Uterus (tissue), 4 donors: Measurements from ENCODE around the gene SSTR3. TPM values are rescaled to one million over a fixed set of nuclear protein-coding genes. Genes with fewer than 3 reads are reported as not detected.
A peak's percentile ranks its signal among the peaks of the same experiment; 100 is the strongest.

Source experiments
- DNase-seq, 2 donors: peaks; one replicate each; pipeline ENCODE4 v3.0.0-alpha.2; 2019 to 2020
- H3K27ac ChIP-seq, 2 donors: fragments of 200-600 bp; sonication (generic); 1 replicate in 1 of 2; 2 replicates in 1 of 2; pipeline ENCODE4 v1.5.1; 2016 to 2018
- H3K27me3 ChIP-seq, 2 donors: fragments of 200-600 bp; sonication (generic); one replicate each; pipeline ENCODE4 v1.5.1; 2018 to 2019; ENCODE audit warnings: control low read depth in 1 of 2
- H3K36me3 ChIP-seq, 2 donors: fragments of 200-600 bp; sonication (generic); one replicate each; pipeline ENCODE4 v1.5.1; 2019; ENCODE audit warnings: control low read depth in 1 of 2
- H3K4me1 ChIP-seq, 2 donors: fragments of 200-600 bp; sonication (generic); one replicate each; pipeline ENCODE4 v1.5.1; 2018 to 2019; ENCODE audit warnings: control low read depth in 1 of 2
- H3K4me3 ChIP-seq, 2 donors: fragments of 200-600 bp; sonication (generic); 1 replicate in 1 of 2; 2 replicates in 1 of 2; pipeline ENCODE4 v1.5.1; 2018 to 2019; ENCODE audit warnings: mild to moderate bottlenecking in 1 of 2
- H3K9me3 ChIP-seq, 2 donors: fragments of 200-600 bp; sonication (generic); one replicate each; pipeline ENCODE4 v1.5.1; 2019; ENCODE audit warnings: control low read depth in 1 of 2
- POLR2A ChIP-seq, 2 donors: fragments of 450-650 bp; IDR thresholded peaks; one replicate each; pipeline ENCODE4 v1.6.1; 2016; ENCODE audit warnings: antibody characterized with exemption in 2 of 2, mild to moderate bottlenecking in 1 of 2, moderate library complexity in 1 of 2
- intact Hi-C: fragments of 100-400 bp; cut with DNase I; formaldehyde crosslinking; loops from one replicate; pipeline ENCODE4 v1.15.1; 2023; ENCODE audit warnings: low total_unique reads
- total RNA-seq, 4 donors: library from RNA; depleted of rRNA in 3 of 4; stranded (reverse); fragments of >200 nt in 3 of 4; gene quantifications; one replicate each; pipeline versions ENCODE4 v1.1.0 to v1.2.4, GENCODE V29; 2014 to 2023
- TF ChIP-seq, protein P1 (sequence below), 4 experiments: fragments of 200-600 bp in 2 of 4; fragments of 450-650 bp in 2 of 4; sonication (generic) in 2 of 4; IDR thresholded peaks; one replicate each; pipeline ENCODE4 v1.5.1; 2016 to 2019; ENCODE audit warnings: antibody characterized with exemption in 4 of 4, mild to moderate bottlenecking in 2 of 4, moderate library complexity in 1 of 4
- donor health status: DM: yes; HTN: yes; CAD: no.

Gene SSTR3
- total RNA-seq, 4 donors from 2014 or later: under 0.01 to 5.8 (median 3.1) TPM; not detected in 1

DNA sequence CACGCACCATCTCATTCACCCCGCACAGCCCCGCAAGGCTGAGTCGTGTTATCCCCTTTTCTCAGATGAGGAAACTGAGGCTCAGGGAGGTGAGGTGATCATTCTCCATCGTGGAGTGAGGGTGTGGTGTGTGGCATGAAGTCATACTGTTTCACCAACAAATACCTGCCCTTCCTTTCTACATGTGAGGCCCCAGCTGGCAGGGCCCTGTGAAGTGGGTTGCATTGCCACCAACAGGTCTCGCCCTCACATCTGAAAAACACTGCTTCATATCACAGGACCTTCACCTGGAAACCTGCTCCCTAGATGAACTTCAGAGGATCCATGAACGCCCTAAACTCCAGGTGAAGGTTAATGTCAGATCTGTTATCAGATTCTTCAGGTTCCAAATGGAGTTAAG lies 4.3 kb downstream of the SSTR3 start:
- no peak overlapping the region for H3K4me3 ChIP-seq
- H3K9me3 ChIP-seq: no peaks in the 10 kb centered on the region
- DNase-seq: no peak
- intact Hi-C loops: no loop called here
- H3K4me1 ChIP-seq: no peaks in the 10 kb centered on the region
- no peak overlapping the region for H3K27ac ChIP-seq
- H3K36me3 ChIP-seq: no peaks in the 10 kb centered on the region
- no peaks in the 10 kb centered on the region for H3K27me3 ChIP-seq
- no peak for TF ChIP-seq POLR2A (IDR thresholded peaks at IDR 0.05)
- TF ChIP-seq, protein P1, sequence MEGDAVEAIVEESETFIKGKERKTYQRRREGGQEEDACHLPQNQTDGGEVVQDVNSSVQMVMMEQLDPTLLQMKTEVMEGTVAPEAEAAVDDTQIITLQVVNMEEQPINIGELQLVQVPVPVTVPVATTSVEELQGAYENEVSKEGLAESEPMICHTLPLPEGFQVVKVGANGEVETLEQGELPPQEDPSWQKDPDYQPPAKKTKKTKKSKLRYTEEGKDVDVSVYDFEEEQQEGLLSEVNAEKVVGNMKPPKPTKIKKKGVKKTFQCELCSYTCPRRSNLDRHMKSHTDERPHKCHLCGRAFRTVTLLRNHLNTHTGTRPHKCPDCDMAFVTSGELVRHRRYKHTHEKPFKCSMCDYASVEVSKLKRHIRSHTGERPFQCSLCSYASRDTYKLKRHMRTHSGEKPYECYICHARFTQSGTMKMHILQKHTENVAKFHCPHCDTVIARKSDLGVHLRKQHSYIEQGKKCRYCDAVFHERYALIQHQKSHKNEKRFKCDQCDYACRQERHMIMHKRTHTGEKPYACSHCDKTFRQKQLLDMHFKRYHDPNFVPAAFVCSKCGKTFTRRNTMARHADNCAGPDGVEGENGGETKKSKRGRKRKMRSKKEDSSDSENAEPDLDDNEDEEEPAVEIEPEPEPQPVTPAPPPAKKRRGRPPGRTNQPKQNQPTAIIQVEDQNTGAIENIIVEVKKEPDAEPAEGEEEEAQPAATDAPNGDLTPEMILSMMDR (IDR thresholded peaks at IDR 0.05): no peak

DNA sequence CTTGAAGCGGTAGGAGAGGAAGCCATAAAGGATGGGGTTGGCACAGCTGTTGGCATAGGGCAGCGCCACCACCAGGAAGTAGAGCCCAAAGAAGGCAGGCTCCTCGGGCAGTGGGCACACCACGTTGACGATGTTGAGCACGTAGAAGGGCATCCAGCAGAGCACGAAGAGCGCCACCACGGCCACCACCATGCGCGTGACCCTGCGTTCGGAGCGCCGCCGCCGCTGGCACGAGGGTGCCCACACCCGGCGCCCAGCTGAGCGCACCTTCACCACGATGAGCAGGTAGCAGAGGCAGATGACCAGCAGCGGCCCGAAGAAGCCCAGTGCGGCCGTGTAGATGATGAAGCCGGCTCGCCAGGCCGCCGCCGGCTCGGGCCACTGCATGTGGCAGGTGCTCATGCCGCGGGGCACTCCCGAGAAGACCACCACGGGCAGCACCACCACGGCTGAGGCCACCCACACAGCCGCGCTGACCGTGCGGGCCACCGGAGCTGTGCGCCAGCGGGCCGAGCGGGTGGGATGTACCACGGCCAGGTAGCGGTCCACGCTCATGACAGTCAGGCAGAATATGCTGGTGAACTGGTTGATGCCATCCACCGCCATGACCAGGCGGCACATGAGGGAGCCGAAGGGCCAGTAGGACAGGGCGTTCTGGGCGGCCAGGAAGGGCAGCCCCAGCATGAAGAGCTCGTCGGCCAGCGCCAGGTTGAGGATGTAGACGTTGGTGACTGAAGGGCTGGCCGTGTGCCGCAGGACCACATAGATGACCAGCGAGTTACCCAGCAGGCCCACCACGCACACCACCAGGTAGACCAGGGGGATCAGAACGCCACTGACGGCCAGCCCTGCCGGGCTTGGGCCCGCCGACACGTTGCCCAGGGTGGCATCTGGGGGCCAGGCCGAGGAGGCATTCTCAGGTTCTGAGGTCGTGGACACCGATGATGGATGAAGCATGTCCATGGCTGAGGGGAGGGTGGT lies 5.1 kb downstream of the SSTR3 start:
- no peak overlapping the region for H3K27ac ChIP-seq
- no peaks in the 10 kb centered on the region for H3K9me3 ChIP-seq
- peak in 1 of 2 donors; percentile 12 for DNase-seq
- H3K27me3 ChIP-seq: no peaks in the 10 kb centered on the region
- TF ChIP-seq POLR2A (IDR thresholded peaks at IDR 0.05): no peak
- TF ChIP-seq, protein P1 (IDR thresholded peaks at IDR 0.05): no peak
- intact Hi-C loops: no loop called here
- no peaks in the 10 kb centered on the region for H3K4me1 ChIP-seq
- H3K36me3 ChIP-seq: no peaks in the 10 kb centered on the region
- H3K4me3 ChIP-seq: no peak overlapping the region

DNA sequence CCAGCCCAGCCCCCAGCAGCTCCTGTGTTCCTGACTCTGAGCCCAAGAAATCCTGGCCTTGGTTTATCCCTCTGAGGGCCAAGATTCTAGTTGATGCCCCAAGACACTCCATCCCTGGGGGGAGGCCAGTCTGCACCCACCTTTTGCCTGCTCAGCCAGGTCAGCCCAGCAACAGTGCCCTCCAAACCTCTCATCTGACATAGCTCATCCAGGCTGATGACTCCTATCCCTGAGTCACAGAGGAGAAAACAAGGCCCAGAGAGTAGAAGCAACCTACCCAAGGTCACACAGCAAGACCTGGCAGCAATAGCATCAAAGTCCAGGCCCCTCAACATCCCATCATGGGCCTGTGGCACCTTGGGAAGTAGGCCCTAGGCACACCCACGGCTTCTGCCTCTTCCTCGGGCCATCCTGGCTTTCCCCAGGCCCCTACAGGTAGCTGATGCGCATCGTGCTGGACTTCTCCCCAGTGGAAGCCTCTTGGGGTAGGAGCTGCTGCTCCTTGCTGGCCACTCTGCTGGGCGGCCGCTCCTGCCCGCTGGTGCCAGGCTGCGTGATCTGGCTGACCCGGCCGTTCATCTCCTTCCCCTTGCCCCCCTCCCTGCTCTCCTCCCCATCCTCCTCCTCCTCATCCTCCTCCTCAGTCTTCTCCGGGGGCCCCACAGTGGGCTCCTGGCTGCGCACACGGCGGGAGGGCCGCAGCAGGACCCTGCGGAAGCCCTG lies 6.0 kb downstream of the SSTR3 start:
- H3K4me1 ChIP-seq: no peaks in the 10 kb centered on the region
- TF ChIP-seq, protein P1 (IDR thresholded peaks at IDR 0.05): no peak
- no peak for TF ChIP-seq POLR2A (IDR thresholded peaks at IDR 0.05)
- no peak overlapping the region for H3K4me3 ChIP-seq
- DNase-seq: no peak
- no peaks in the 10 kb centered on the region for H3K27me3 ChIP-seq
- H3K36me3 ChIP-seq: no peaks in the 10 kb centered on the region
- H3K27ac ChIP-seq: no peak overlapping the region
- H3K9me3 ChIP-seq: no peaks in the 10 kb centered on the region
- intact Hi-C loops: no loop called here

DNA sequence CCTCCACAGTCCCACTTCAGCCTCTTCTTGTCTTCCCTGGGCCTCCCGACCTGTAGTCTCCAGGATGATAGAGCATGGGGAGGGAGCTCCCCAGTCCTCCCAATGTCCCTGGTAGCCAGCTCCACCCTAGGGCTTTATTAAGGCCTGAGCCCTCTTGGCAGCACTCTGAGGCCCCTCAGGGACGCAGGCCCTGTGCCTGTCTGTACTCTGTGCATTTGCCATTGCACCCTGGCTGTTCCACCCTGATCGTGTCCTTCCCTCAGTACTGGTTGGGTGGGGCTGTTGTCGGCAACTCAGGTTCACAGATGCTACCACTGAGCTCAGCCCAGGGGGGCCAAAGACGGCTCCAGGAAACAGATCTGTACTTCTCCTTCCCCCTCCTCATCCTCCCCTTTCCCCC lies 7.2 kb downstream of the SSTR3 start:
- no peaks in the 10 kb centered on the region for H3K4me1 ChIP-seq
- H3K36me3 ChIP-seq: no peaks in the 10 kb centered on the region
- H3K27ac ChIP-seq: no peak overlapping the region
- no peaks in the 10 kb centered on the region for H3K27me3 ChIP-seq
- H3K9me3 ChIP-seq: no peaks in the 10 kb centered on the region
- intact Hi-C loops: no loop called here
- no peak overlapping the region for H3K4me3 ChIP-seq
- DNase-seq: no peak
- TF ChIP-seq, protein P1 (IDR thresholded peaks at IDR 0.05): no peak
- TF ChIP-seq POLR2A (IDR thresholded peaks at IDR 0.05): no peak
